Testis (tissue), 3 donors: ENCODE results near the gene PARVG. TPM values are rescaled to one million over a fixed set of nuclear protein-coding genes. Genes with fewer than 3 reads are reported as not detected.

Experiments used
- DNase-seq: peaks from one replicate; pipeline ENCODE4 v3.0.0-alpha.2; 2019
- H3K27ac ChIP-seq, 2 donors: fragments of 200-600 bp; sonication (generic); one replicate each; pipeline ENCODE4 v1.5.1; 2019
- H3K27me3 ChIP-seq: fragments of 200-600 bp; sonication (generic); one replicate; pipeline ENCODE4 v1.5.1; 2019
- H3K36me3 ChIP-seq: fragments of 200-600 bp; sonication (generic); one replicate; pipeline ENCODE4 v1.5.1; 2017; ENCODE audit warnings: low read depth; ENCODE audit errors: missing control alignments
- H3K4me1 ChIP-seq: fragments of 200-600 bp; sonication (generic); one replicate; pipeline ENCODE4 v1.5.1; 2019
- H3K4me3 ChIP-seq, 2 donors: fragments of 200-600 bp; sonication (generic); one replicate each; pipeline ENCODE4 v1.5.1; 2017 to 2019
- H3K9me3 ChIP-seq: fragments of 200-600 bp; sonication (generic); one replicate; pipeline ENCODE4 v1.5.1; 2017
- POLR2A ChIP-seq: fragments of 450-650 bp; IDR thresholded peaks from one replicate; pipeline ENCODE4 v1.6.1; 2017; ENCODE audit warnings: antibody characterized with exemption, mild to moderate bottlenecking, moderate library complexity
- WGBS, 2 donors: methylation state at CpG; one replicate each; pipeline ENCODE4 v1.1.5; 2018; 5-methylcytosine and 5-hydroxymethylcytosine counted together
- intact Hi-C: fragments of 100-400 bp; cut with DNase I; formaldehyde crosslinking; loops from one replicate; pipeline ENCODE4 v1.15.1; 2023; ENCODE audit warnings: low total_unique reads
- polyA plus RNA-seq: library from polyadenylated mRNA; stranded (reverse); fragments of 350-450 nt; fragmentation: Illumina TruSeq; extraction: RNeasy Lipid Tissue Mini Kit (QIAGEN cat#74804); gene quantifications from one replicate; pipeline ENCODE4 v1.2.3, GENCODE V29; 2014; ENCODE audit warnings: low read depth, low replicate concordance; ENCODE audit not compliant: insufficient read depth
- total RNA-seq, 2 donors: library from RNA; depleted of rRNA; stranded (reverse); fragments of >200 nt; gene quantifications; one replicate each; pipeline ENCODE4 v1.2.3, GENCODE V29; 2016
- TF ChIP-seq, protein P1 (sequence below), 3 experiments: fragments of 450-650 bp in 2 of 3; fragments of 200-600 bp in 1 of 3; sonication (generic) in 1 of 3; IDR thresholded peaks; one replicate each; pipeline ENCODE4 v1.5.1; 2016 to 2019; ENCODE audit warnings: antibody characterized with exemption in 3 of 3, mild to moderate bottlenecking in 2 of 3, moderate library complexity in 1 of 3

PARVG gene
- total and polyA plus RNA-seq, 3 donors from 2014 or later = 7.2 to 14.1 (median 9.7) TPM

- no peaks in the 10 kb centered on the region for H3K9me3 ChIP-seq
- TF ChIP-seq POLR2A = no peak
- TF ChIP-seq, protein P1, sequence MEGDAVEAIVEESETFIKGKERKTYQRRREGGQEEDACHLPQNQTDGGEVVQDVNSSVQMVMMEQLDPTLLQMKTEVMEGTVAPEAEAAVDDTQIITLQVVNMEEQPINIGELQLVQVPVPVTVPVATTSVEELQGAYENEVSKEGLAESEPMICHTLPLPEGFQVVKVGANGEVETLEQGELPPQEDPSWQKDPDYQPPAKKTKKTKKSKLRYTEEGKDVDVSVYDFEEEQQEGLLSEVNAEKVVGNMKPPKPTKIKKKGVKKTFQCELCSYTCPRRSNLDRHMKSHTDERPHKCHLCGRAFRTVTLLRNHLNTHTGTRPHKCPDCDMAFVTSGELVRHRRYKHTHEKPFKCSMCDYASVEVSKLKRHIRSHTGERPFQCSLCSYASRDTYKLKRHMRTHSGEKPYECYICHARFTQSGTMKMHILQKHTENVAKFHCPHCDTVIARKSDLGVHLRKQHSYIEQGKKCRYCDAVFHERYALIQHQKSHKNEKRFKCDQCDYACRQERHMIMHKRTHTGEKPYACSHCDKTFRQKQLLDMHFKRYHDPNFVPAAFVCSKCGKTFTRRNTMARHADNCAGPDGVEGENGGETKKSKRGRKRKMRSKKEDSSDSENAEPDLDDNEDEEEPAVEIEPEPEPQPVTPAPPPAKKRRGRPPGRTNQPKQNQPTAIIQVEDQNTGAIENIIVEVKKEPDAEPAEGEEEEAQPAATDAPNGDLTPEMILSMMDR (IDR thresholded peaks at IDR 0.05) = no peak
- intact Hi-C loops = no loop called here
- H3K4me1 ChIP-seq = no peaks in the 10 kb centered on the region
- no peak for DNase-seq
- no peak overlapping the region for H3K27ac ChIP-seq
- 79 to 81% methylated on average over 4 of the region's 4 CpGs for WGBS, 2 donors
- no peaks in the 10 kb centered on the region for H3K27me3 ChIP-seq
- H3K36me3 ChIP-seq = no peaks in the 10 kb centered on the region
- H3K4me3 ChIP-seq = no peak overlapping the region
Measured at GRCh38 chr22:44210722-44211121, 30.0 kb downstream of the PARVG start.

DNA sequence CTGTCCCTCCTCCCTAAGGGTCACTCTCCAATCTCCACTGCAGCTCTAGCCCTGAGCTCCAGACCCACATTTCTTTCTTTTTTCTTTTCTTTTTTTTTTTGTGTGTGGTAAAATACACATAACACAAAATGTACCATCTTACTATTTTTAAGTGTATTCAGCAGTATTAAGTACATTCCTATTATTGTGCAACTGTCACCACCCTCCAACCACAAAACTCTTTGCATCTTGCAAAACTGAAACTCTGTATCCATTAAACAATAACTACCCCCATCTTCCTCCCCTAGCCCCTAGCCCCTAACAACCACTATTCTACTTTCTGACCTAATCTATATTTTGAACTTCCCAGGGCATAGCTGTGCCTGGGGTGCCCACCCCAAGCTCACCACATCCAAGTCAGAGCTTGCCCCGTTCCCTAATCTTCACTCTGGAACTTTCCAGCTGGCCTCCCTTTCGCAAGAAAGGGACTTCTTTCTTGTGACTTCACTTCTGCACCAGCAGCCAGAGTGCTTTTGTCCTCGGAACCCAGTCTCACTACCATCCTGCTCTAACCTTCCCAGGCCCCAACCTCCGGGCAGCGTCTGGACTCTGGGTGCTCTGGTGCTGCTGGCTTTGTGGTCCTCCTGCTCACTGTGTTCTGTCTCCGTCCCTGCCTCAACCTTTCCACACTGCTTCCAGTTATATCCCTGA, 30.7 kb downstream of the PARVG start:
- Histone ChIP-seq H3K4me1 (no peaks in the 10 kb centered on the region), H3K4me3 (no peak overlapping the region), H3K27ac (no peak overlapping the region), H3K36me3 (no peaks in the 10 kb centered on the region), H3K27me3 (no peaks in the 10 kb centered on the region), H3K9me3 (no peaks in the 10 kb centered on the region)
- no peak for DNase-seq
- 62 to 78% methylated on average over 6 of the region's 6 CpGs for WGBS, 2 donors
- TF ChIP-seq, protein P1 (IDR thresholded peaks at IDR 0.05) = no peak
- no peak for TF ChIP-seq POLR2A
- intact Hi-C loops = no loop called here

DNA sequence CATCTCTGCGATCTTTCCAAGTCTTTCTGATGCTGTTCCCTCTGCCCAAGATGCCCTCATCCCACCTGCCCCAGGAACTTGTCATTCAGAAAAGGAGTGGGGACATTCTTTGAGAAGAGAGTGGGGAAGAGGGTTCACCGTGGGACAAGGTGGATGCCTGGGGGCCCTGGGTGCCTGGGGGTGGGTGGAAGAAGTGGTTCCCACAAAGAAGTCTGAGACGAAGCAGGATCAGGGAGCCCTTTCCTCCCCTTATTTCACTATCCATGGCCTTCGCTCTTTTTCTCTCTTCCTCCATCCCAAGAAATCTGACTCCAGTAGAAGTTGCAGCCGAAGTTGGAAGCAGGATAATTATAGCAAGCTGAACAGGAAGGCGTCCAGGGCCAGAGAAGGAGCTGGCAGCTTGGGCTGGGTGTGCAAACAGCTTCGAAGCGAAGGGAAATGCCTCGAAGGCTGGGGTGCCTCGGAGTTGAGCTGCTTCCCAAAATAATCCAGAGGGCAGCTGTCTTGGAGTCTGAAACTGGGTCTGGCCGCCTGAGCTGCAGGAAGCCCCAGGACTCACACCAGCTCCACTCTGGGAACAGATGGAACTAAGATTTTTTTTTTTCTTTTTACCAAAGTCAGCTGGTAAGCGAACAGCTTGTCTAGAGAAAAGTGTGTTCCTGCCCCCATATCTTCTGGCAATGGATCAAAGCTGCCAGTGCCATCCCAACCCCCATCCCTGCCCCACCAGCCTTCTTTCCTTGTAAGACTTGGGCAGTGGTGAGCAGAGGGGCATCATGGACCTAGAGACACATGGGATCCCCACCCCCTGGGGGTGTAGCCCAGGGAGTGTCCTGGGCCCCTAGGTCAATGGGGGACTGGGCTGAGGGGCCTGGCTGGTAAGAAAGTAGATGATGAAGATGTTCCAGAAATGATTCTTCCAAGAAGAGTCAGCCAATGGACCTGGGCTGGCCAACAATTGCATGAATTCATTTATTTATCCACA, 31.5 kb downstream of the PARVG start:
- TF ChIP-seq, protein P1 (IDR thresholded peaks at IDR 0.05) = no peak
- TF ChIP-seq POLR2A = no peak
- Histone ChIP-seq H3K4me3 (no peak overlapping the region), H3K27me3 (no peaks in the 10 kb centered on the region), H3K36me3 (no peaks in the 10 kb centered on the region), H3K9me3 (no peaks in the 10 kb centered on the region), H3K27ac (no peak overlapping the region), H3K4me1 (no peaks in the 10 kb centered on the region)
- no peak for DNase-seq
- 42 to 54% methylated on average over 12 of the region's 12 CpGs for WGBS, 2 donors
- intact Hi-C loops = no loop called here

- no peaks in the 10 kb centered on the region for H3K4me1 ChIP-seq
- no peak overlapping the region for H3K27ac ChIP-seq
- no peaks in the 10 kb centered on the region for H3K36me3 ChIP-seq
- H3K27me3 ChIP-seq = no peaks in the 10 kb centered on the region
- 88 to 100% methylated on average over 1 of the region's 1 CpG for WGBS, 2 donors
- intact Hi-C loops = no loop called here
- TF ChIP-seq POLR2A = no peak
- TF ChIP-seq, protein P1 (IDR thresholded peaks at IDR 0.05) = no peak
- H3K9me3 ChIP-seq = no peaks in the 10 kb centered on the region
- no peak overlapping the region for H3K4me3 ChIP-seq
- no peak for DNase-seq
Measured at GRCh38 chr22:44212936-44213335, 32.2 kb downstream of the PARVG start.
